NCI-H2227 treated with DMSO at 0.1 percent for 48 hours (cell line): Measurements from ENCODE around the gene OR5H14.

ENCODE experiments used
- DNase-seq: peaks from one replicate; lab custom pipeline; 2025; lab: John Stamatoyannopoulos, UW

The OR5H14 gene

DNA sequence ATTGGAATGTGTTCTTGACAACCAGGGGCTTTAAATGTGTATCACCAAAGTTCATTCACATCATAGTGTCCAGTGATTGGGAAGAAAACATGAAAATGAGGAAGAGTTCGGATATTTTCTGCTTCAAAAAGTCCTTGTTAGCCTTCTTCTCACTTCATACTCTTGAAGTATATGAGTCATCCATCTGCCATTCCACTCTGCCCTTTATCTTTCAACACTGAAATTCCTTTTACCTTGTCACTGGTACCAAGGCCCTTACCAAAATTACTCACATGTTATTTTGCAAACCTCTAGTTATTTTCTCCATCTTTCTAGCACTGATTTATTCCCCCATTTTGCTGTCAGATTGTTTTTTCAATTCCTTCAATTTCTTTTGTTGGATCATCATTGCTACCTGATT lies 51.7 kb downstream of the OR5H14 start:
- DNase-seq: no peak
